HCT116 (cell line): ENCODE results near the gene MMADHC. TPM values are rescaled to one million over a fixed set of nuclear protein-coding genes. Genes with fewer than 3 reads are reported as not detected.

Experiments used
- ATAC-seq: fragments of 200-7000 bp; cut with Tn5 transposase; 2 replicates; pipeline ENCODE4 v1.9.1; 2020; ENCODE audit warnings: mild to moderate bottlenecking, moderate library complexity
- BruUV-seq: library from RNA; stranded (reverse); fragments of 400-500 nt; replicated peaks from 2 replicates; lab custom pipeline; 2021; lab: Mats Ljungman, UMichigan
- CTCF ChIA-PET: fragments of 300-600 bp; sonication (Branson Sonifier 250); formaldehyde crosslinking; loops from one replicate; lab custom pipeline; 2021; ENCODE audit warnings: antibody characterized with exemption; lab: Charles Lee
- POLR2A ChIA-PET: fragments of 300-600, 350-600 bp; sonication (Branson Sonifier 250); formaldehyde crosslinking; loops from one replicate; lab custom pipeline; 2021; ENCODE audit warnings: antibody characterized with exemption; lab: Charles Lee
- RAD21 ChIA-PET, 2 experiments: fragments of 300-600 bp; sonication (Branson Sonifier 250); formaldehyde crosslinking; loops; one replicate each; lab custom pipeline; 2023; ENCODE audit warnings: low total read pairs in 2 of 2; ENCODE audit not compliant: uncharacterized antibody in 2 of 2, unreplicated experiment in 2 of 2, low non-redundant PET in 1 of 2; lab: Charles Lee
- DNase-seq: peaks from one replicate; pipeline ENCODE4 v3.0.0-alpha.2; 2010; ENCODE audit warnings: low read depth, low spot score
- H2AFZ ChIP-seq: fragments of 200-600 bp; shearing (Covaris generic), sonication (generic); 2 replicates; pipeline ENCODE4 v1.6.1; 2017; ENCODE audit warnings: low read depth, mixed run types, mixed read lengths, antibody characterized with exemption, low read length; ENCODE audit not compliant: poor library complexity, severe bottlenecking
- H3K27ac ChIP-seq: 2 replicates; pipeline ENCODE4 v1.5.1; 2012; ENCODE audit warnings: low read depth, low read length
- H3K27me3 ChIP-seq: fragments of 200-600 bp; sonication (generic); 2 replicates; pipeline ENCODE4 v1.6.1; 2016; ENCODE audit warnings: mixed run types, low read length, mixed read lengths; ENCODE audit not compliant: insufficient read depth
- H3K36me3 ChIP-seq, 2 experiments: fragments of 200-500 bp in 1 of 2; fragments of 200-600 bp in 1 of 2; sonication (Bioruptor generic) in 1 of 2; sonication (generic) in 1 of 2; 2 replicates each; pipeline versions ENCODE4 v1.5.1 to v1.6.1; 2014 to 2016; ENCODE audit warnings: low read length in 2 of 2, inconsistent platforms in 1 of 2, mixed read lengths in 1 of 2, mixed run types in 1 of 2; ENCODE audit not compliant: insufficient read depth in 2 of 2, control insufficient read depth in 1 of 2
- H3K4me1 ChIP-seq, 2 experiments: fragments of 200-600 bp in 1 of 2; sonication (generic) in 1 of 2; 2 replicates each; pipeline versions ENCODE4 v1.5.1 to v1.6.1; 2012 to 2017; ENCODE audit warnings: low read length in 2 of 2, inconsistent platforms in 1 of 2, mild to moderate bottlenecking in 1 of 2, mixed read lengths in 1 of 2, mixed run types in 1 of 2, moderate library complexity in 1 of 2; ENCODE audit not compliant: insufficient read depth in 2 of 2, control insufficient read depth in 1 of 2
- H3K4me2 ChIP-seq: fragments of 200-600 bp; sonication (generic); 2 replicates; pipeline ENCODE4 v1.6.1; 2017; ENCODE audit warnings: mixed run types, low read length, mixed read lengths
- H3K4me3 ChIP-seq, 2 experiments: fragments of 200-600 bp in 1 of 2; sonication (generic) in 1 of 2; replicated peaks in 1 of 2; 2 replicates each; pipeline ENCODE4 v1.5.1; 2011 to 2016; ENCODE audit warnings: low read length in 2 of 2, control low read depth in 1 of 2, low read depth in 1 of 2, mild to moderate bottlenecking in 1 of 2, mixed read lengths in 1 of 2, mixed run types in 1 of 2
- H3K79me2 ChIP-seq: fragments of 200-600 bp; sonication (generic); 2 replicates; pipeline ENCODE4 v1.6.1; 2017; ENCODE audit warnings: mild to moderate bottlenecking, mixed run types, low read length, moderate library complexity, mixed read lengths; ENCODE audit not compliant: insufficient read depth
- H3K9ac ChIP-seq: fragments of 200-600 bp; sonication (generic); 2 replicates; pipeline ENCODE4 v1.6.1; 2016; ENCODE audit warnings: low read length, mixed read lengths
- H3K9me2 ChIP-seq: fragments of 200-600 bp; sonication (generic), shearing (Covaris generic); 2 replicates; pipeline ENCODE4 v1.6.1; 2017; ENCODE audit warnings: mixed run types, mild to moderate bottlenecking, moderate library complexity; ENCODE audit not compliant: insufficient read depth
- H3K9me3 ChIP-seq, 2 experiments: fragments of 200-500 bp in 1 of 2; fragments of 200-600 bp in 1 of 2; sonication (Bioruptor generic) in 1 of 2; sonication (generic) in 1 of 2; 2 replicates each; pipeline ENCODE4 v1.6.1; 2014 to 2017; ENCODE audit warnings: low read length in 2 of 2, mixed read lengths in 2 of 2, inconsistent platforms in 1 of 2, low read depth in 1 of 2, mild to moderate bottlenecking in 1 of 2, mixed run types in 1 of 2, moderate library complexity in 1 of 2; ENCODE audit not compliant: control insufficient read depth in 1 of 2, insufficient read depth in 1 of 2
- H4K20me1 ChIP-seq: fragments of 200-600 bp; sonication (generic), shearing (Covaris generic); 2 replicates; pipeline ENCODE4 v1.6.1; 2017; ENCODE audit warnings: mixed run types, mild to moderate bottlenecking, moderate library complexity; ENCODE audit not compliant: insufficient read depth
- ATF3 ChIP-seq: IDR thresholded peaks from 2 replicates; pipeline ENCODE4 v1.6.1; 2012
- CBX3 ChIP-seq: IDR thresholded peaks from 2 replicates; pipeline ENCODE4 v1.6.1; 2012; ENCODE audit warnings: low read depth
- CTCF ChIP-seq, 3 experiments: fragments of 200-600 bp in 1 of 3; sonication (generic) in 1 of 3; IDR thresholded peaks in 2 of 3; conservative IDR thresholded peaks in 1 of 3; 2 replicates each; pipeline ENCODE4 v1.5.1; 2012 to 2017; ENCODE audit warnings: low read depth in 2 of 3, low read length in 2 of 3, antibody characterized with exemption in 1 of 3, borderline replicate concordance in 1 of 3, control low read depth in 1 of 3, mild to moderate bottlenecking in 1 of 3, mixed read lengths in 1 of 3, mixed run types in 1 of 3, moderate library complexity in 1 of 3; ENCODE audit not compliant: insufficient read depth in 1 of 3
- EGR1 ChIP-seq: IDR thresholded peaks from 2 replicates; pipeline ENCODE4 v1.6.1; 2012; ENCODE audit warnings: low read depth
- EZH2 ChIP-seq: fragments of 200-600 bp; sonication (generic); IDR thresholded peaks from 2 replicates; pipeline ENCODE4 v1.6.1; 2017; ENCODE audit warnings: antibody characterized with exemption, mixed run types
- EZH2phosphoT487 ChIP-seq: fragments of 200-600 bp; IDR thresholded peaks from 2 replicates; pipeline ENCODE4 v1.6.1; 2018; ENCODE audit warnings: antibody characterized with exemption, borderline replicate concordance
- FOSL1 ChIP-seq: IDR thresholded peaks from 2 replicates; pipeline ENCODE4 v1.6.1; 2012; ENCODE audit warnings: low read depth
- MAX ChIP-seq: IDR thresholded peaks from 2 replicates; pipeline ENCODE4 v1.6.1; 2012
- REST ChIP-seq: IDR thresholded peaks from 2 replicates; pipeline ENCODE4 v1.6.1; 2012; ENCODE audit warnings: low read depth
- SP1 ChIP-seq: IDR thresholded peaks from 2 replicates; pipeline ENCODE4 v1.6.1; 2012; ENCODE audit warnings: low read depth
- ZFX ChIP-seq: fragments of 450-650 bp; IDR thresholded peaks from 2 replicates; pipeline ENCODE4 v1.6.1; 2017
- intact Hi-C: fragments of 100-400 bp; cut with micrococcal nuclease; formaldehyde crosslinking; loops from 2 replicates; pipeline ENCODE4 v1.10.0; 2022
- total RNA-seq: library from RNA; stranded (reverse); gene quantifications from one replicate; pipeline ENCODE4 v1.2.1, GENCODE V29; 2021; ENCODE audit not compliant: unreplicated experiment

MMADHC gene
- total RNA-seq, 1 experiment from 2014 or later: 135 TPM

GRCh38 chr2:149585166-149585885, 2.2 kb downstream of the MMADHC start:
- ChIA-PET POLR2A (no interaction called here), CTCF (no interaction called here)
- intact Hi-C loops: no loop called here
- Histone ChIP-seq H3K27ac (no peak overlapping the region), H2AFZ (no peak overlapping the region), H3K4me3 (no peak overlapping the region), H3K36me3 (peaks cover 23 to 28% of the 10 kb centered on the region in 2 experiments), H4K20me1 (no peaks in the 10 kb centered on the region), H3K27me3 (no peaks in the 10 kb centered on the region)
- no peak for ATAC-seq
- DNase-seq: no peak
- no TSS peak for BruUV-seq
- TF ChIP-seq MAX: no peak
- TF ChIP-seq, all 23 proteins: peak for 0
- Histone ChIP-seq H3K9ac (no peak overlapping the region), H3K9me2 (no peaks in the 10 kb centered on the region), H3K4me1 (peaks cover 0 to 15% of the 10 kb centered on the region in 2 experiments; a peak in 2 of 4 replicates), H3K9me3 (no peaks in the 10 kb centered on the region), H3K4me2 (peak overlapping the region; percentile 81; the same call in 1 of the 2 replicates), H3K79me2 (peaks cover 68% of the 10 kb centered on the region)
- RAD21 ChIA-PET: no interaction called here

- no peaks in the 10 kb centered on the region for H3K9me2 ChIP-seq
- no peaks in the 10 kb centered on the region for H3K9me3 ChIP-seq
- no peak overlapping the region for H3K9ac ChIP-seq
- CTCF ChIA-PET: no interaction called here
- H4K20me1 ChIP-seq: peaks cover 7% of the 10 kb centered on the region; the same call in 1 of the 2 replicates
- no peak overlapping the region for H3K27ac ChIP-seq
- BruUV-seq: no TSS peak
- intact Hi-C loops: no loop called here
- no peak overlapping the region for H2AFZ ChIP-seq
- ATAC-seq (no peak), DNase-seq (no peak)
- H3K4me3 ChIP-seq: no peak overlapping the region
- RAD21 ChIA-PET: no interaction called here
- POLR2A ChIA-PET: no interaction called here
- no peaks in the 10 kb centered on the region for H3K27me3 ChIP-seq
- peaks cover 82% of the 10 kb centered on the region for H3K79me2 ChIP-seq
- peaks cover 46 to 67% of the 10 kb centered on the region in 2 experiments for H3K36me3 ChIP-seq
- H3K4me1 ChIP-seq: no peaks in the 10 kb centered on the region
- no peak overlapping the region for H3K4me2 ChIP-seq
- no peak for TF ChIP-seq ATF3
- TF ChIP-seq EGR1: no peak
- TF ChIP-seq FOSL1: no peak
- TF ChIP-seq EZH2: no peak
- no peak for TF ChIP-seq CBX3
- TF ChIP-seq REST: no peak
- TF ChIP-seq EZH2phosphoT487: no peak
- no peak for TF ChIP-seq ZFX
- TF ChIP-seq MAX: no peak
- no peak for TF ChIP-seq SP1
- TF ChIP-seq CTCF (IDR thresholded peaks at IDR 0.05 in 2 of 3, conservative IDR thresholded peaks at IDR 0.05 in 1 of 3; ENCODE audit: borderline replicate concordance in 1 of 3, insufficient read depth in 1 of 3, low read depth in 2 of 3, low read length in 2 of 3): no peak
Measured at GRCh38 chr2:149579972-149580882, 7.3 kb downstream of the MMADHC start.
